Hindlimb muscle (tissue), 1 donor: ENCODE measurements around the gene PCSK4. TPM values are rescaled to one million over a fixed set of nuclear protein-coding genes. Genes with fewer than 3 reads are reported as not detected.
"Not testable (repeated sequence)": the region's sequence is repeated elsewhere in the genome, so short reads cannot be mapped to it uniquely, and the experiment has no call there.

Experiments used
- DNase-seq: peaks from one replicate; pipeline ENCODE4 v3.0.0-alpha.2; 2013
- polyA plus RNA-seq: library from polyadenylated mRNA; unstranded; fragments of 120-200 nt; gene quantifications from one replicate; pipeline ENCODE4 v1.2.1, GENCODE V29; 2013; ENCODE audit not compliant: insufficient read length

PCSK4 gene
- polyA plus RNA-seq, 1 donor, result 1.9 TPM

- no peak for DNase-seq
These were observed 31.5 kb upstream of the PCSK4 start for GRCh38 chr19:1521636-1522035.

- DNase-seq, result no peak
These were observed 30.1 kb upstream of the PCSK4 start for GRCh38 chr19:1520203-1520780.

GRCh38 chr19:1519802-1520201, 29.7 kb upstream of the PCSK4 start:
- DNase-seq, result not testable (repeated sequence)

- DNase-seq, result no peak
These were observed 28.3 kb upstream of the PCSK4 start for GRCh38 chr19:1518471-1518870.

GRCh38 chr19:1516395-1516753, 26.2 kb upstream of the PCSK4 start:
- DNase-seq, result no peak

DNA sequence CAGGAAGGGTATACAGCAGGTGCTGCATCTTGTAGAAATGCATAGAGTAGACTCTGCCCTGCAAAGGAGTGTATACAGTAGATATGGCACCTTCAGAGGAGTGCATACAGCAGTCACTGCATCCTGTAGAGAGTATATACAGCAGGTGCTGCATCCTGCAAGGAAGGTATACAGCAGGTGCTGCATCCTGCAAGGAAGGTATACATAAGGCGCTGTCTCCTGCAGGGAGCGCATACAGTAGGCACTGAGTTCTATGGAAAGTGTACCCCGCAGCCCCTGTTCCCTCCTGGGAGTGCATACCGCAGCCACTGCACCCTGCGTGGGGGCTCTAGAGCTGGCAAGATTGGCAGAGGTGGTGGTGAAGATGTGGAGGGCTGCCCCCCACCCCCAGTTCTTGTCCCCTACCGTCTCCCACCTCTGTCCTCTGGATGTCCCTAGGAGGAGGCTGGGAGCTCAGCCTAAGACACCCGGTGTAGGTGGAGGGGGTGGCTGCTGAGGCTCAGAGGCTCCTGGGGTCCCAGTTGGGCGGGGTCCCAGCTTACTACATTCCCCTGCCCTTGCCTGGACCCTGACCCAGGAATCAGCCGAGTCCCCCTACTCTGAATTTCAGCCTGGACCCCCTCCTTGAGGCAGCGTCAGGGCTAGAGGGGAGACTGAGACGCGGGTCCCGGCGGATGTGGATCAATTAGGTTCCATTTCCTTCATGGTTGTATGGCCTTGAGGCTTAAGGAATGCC, 25.0 kb upstream of the PCSK4 start:
- no peak for DNase-seq

DNA sequence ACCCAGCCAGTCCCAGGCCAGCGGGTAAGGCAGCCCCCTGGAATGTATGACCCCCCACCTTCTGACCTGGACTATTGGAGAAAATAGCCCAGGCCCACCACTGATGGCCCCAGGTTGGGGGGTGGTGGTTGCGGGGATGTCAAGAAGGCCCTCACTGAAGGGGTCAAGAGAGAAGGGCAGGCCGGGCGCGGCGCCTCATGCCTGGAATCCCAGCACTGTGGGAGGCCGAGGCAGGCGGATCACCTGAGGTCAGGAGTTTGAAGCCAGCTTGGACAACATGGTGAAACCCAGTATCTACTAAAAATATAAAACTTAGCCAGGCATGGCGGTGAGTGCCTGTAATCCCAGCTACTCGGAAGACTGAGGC, 24.1 kb upstream of the PCSK4 start:
- DNase-seq, result no peak

DNA sequence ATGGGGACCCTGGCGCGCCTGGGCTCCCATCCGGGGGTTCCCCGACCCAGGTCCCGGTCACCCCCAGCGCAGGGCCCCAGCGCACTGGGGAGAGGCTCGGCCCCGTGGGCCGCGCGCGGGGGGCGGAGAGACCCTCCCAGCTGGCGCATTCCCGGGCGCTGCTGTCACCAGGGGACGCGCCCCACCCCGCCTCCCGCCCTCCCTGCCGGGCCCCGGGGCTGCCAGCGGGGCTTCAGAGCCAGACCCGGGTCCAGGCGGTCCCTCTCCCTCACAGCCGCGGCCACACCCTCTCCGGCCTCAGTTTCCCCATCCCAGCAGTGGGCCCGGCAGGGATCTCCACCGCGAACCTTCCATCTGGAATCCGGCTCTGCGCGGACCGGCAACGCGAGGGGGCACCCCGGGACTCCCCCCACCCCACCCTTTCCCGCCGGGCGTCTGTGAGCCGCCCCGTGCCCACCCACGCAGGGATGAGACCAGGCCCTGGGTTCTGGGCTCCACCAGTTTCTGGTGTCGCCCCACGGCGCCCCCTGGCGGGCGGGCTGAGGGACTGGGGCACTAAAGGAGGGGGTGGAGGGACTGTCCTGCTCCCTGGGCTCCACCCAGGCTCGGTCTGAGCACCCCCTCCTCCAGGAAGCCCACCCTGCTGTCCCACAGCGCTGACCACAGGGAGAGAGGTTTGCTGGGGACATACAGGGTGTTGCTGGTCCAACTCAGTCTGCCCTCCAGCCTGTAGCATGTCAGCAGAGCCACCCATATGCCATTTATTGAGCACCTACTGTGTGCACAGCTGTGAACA, 23.5 kb upstream of the PCSK4 start:
- DNase-seq, result no peak

DNA sequence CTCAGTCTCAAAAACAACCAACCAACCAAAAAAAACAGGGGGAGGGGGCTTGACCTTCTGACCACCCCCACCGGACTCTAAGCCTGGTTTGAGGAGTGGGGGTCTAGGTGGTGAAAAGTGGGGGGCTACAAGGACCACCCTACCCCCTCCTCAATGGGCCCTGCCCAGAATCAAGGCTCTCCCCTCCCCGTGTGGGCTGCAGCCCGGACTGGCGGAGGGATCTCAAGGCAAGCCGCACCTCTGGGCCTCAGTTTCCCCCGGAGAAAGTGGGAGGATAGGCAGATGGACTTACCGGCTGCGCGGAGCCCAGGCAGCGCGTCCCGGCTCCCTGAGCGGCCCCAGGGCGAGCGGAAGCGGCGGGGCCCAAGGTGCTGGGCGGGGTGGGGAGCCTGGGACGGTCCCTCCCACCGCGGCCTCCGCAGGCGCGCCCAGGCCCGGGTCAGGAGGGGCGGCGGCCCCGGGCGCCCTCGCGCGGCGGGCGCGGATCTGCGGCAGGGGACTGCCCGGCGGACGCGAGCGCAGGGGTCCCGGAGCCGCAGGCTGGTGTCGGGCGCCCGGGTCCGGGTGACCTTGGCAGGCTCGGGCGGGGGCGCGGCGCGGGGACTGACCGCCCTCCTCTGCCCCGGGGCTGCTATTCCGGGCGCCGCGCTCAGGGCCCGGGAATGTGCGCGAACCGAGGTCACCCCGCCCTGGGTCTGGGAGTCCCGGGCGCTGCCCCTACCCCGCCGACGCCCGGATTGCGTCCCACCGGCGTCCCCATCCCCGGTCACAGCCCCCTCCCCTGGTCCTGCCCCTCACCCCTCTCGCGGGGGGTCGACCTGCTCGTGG, 22.7 kb upstream of the PCSK4 start, which contains the start of gene ADAMTSL5:
Gene ADAMTSL5, minus strand, starts transcription at position 349 of the 828 bp plus-strand sequence. CDS start 2,076 bp downstream, outside the sequence.
- DNase-seq, result no peak

GRCh38 chr19:1511318-1512317, 21.5 kb upstream of the PCSK4 start:
- no peak for DNase-seq

DNA sequence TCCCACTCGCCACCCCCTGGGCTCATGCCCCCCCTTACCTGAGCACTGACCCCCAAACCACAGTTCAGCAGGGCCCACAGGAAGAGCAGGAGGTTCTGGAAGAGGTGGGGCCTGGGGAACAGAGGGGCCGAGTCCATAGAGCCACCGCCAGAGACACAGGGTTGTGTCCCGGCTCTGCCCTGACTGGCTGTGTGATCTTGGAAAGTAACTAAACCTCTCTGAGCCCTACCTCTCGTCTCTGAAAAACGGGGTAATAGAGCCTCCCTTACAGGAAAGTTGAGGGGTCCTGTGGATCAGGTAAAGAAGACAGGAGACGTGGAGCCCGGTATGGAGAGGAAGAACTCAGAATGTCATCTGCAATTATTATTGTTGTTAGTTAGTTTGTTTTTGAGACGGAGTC, 20.7 kb upstream of the PCSK4 start:
- DNase-seq, result no peak

- no peak for DNase-seq
These were observed 20.3 kb upstream of the PCSK4 start for GRCh38 chr19:1510442-1510806.

GRCh38 chr19:1509602-1510441, 19.7 kb upstream of the PCSK4 start:
- no peak for DNase-seq

DNA sequence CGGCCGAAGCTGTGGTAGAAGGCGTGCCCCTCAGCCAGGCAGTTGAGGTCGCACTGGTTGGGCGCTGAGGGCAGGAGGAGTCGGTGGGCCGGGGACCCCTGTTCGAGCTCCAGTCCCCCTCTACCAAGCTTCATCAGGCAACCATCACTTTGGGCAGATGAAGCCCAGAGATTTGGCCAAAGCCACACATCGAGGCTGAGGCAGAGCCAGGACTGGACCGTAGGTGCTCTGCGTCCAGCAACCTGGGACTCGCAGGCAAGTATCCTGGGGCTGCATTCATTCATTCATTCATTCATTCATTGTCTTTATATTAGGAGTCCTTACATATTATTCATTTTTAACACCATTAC, 18.3 kb upstream of the PCSK4 start:
- DNase-seq, result no peak

DNA sequence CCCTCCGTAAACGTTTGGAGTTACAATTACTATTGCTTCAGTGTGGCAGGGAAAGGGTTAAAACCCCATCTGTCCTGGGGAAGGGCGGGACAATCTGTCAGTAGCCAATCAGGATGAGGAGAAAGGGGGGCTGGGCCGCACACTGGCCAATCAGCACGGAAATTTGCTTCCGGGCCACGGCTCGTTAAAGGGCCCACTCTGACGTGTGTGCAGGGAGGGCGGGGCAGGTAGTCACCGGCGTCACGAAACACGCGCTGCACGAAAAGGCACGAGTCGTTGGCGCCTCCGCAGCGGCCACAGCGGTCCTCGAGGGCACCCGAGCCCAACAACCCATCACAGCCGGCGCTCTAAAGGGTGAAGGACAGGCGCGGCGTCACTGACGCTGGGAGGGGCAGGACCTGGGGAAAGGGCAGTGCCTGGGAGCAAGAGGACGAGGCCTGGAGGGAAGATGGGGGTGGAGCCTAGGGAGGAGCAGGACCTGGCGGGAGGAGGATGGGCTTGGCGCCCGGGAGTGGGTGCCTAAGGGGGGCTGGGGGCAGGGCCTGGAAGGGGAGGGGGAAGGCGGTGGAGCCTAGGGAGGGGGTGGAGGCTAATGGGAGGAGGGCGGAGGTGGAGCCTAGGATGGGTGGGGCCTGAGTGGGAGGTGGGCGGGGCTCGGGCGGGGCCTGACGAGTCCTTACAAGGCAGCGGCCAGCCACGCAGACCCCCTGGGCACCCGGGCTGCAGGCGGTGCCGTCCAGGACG, 17.8 kb upstream of the PCSK4 start:
- peak; percentile 94 for DNase-seq

GRCh38 chr19:1507192-1507660, 17.1 kb upstream of the PCSK4 start:
- no peak for DNase-seq

DNA sequence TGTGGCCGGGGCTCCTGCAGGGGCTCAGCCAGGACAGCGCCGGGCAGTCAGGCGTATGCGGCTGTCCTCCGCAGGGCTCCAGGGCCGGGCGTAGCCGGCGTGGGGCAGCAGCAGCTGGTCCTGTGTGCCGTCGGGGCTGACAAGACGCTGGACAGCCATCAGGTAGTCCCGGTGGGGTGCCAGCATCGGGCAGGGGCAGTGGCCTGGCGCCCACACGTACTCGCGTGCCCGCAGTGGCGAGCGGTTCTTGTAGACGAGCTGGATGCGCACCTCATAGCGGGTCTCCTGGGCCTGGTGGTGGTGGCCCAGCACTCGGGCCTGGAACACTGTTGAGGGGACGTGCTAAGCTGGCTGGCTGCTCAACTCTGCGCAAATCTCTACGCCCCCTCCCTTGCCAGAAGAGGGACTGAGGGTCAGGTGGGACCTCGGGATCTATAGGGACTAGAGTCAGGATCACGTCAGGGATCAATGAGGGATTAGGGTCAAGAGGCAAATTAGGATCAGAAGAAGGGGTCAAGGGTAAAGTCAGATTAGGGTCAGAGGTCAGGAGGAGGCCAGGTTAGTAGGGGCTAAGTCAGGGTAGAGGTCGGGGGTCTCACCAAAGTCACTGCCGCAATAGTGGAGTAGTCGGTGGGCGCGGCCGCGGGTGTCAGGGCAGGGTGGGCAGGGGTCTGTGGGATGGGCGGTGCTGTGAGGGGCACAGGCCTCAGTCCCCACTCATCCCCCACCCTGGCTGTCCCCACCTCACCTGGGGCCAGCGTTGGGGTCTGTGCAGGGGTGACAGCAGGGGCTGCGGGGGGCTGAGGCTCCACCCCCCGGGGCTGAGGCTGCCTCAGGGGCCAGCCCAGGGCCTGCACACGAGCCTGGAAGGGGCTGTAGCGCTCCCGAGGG, 16.1 kb upstream of the PCSK4 start:
- no peak for DNase-seq

DNA sequence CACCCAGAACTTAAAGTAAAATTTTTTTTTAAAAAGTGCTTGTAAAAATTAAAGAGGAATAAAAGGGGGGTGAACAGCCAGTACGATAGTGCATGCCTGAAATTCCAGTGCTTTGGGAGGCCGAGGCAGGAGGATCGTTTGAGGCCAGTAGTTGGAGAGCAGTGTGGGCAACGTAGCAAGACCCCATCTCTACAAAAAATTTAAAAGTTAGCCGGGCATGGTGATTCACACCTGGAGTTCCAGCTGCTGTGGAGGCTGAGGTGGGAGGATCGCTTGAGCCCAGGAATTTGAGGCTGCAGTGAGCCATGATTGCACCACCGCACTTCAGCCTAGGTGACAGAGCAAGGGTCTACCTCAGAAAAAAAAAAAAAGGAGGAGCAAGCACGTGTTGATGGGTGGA, 14.9 kb upstream of the PCSK4 start:
- no peak for DNase-seq
